AG04450 (cell line): Measurements from ENCODE around the gene MFAP5. TPM values are rescaled to one million over a fixed set of nuclear protein-coding genes. Genes with fewer than 3 reads are reported as not detected.

Experiments used
- CTCF ChIA-PET: fragments of 300-600, 350-600 bp; formaldehyde crosslinking; extraction: SDS; loops from one replicate; lab custom pipeline; 2022; ENCODE audit warnings: antibody characterized with exemption, inconsistent platforms; lab: Charles Lee
- POLR2A ChIA-PET: fragments of 350-600 bp; formaldehyde crosslinking; extraction: SDS; loops from one replicate; lab custom pipeline; 2021; ENCODE audit warnings: antibody characterized with exemption, inconsistent platforms; lab: Yijun Ruan, JAX
- DNase-seq: peaks from one replicate; pipeline ENCODE4 v3.0.0-alpha.2; 2011; ENCODE audit warnings: low read depth, low spot score
- H3K27ac ChIP-seq: one replicate; pipeline ENCODE4 v1.5.1; 2012; ENCODE audit warnings: low read depth, low read length, control low read depth
- H3K27me3 ChIP-seq: one replicate; pipeline ENCODE4 v1.6.0; 2012; ENCODE audit warnings: low read length; ENCODE audit not compliant: control insufficient read depth, insufficient read depth
- H3K4me3 ChIP-seq: 2 replicates; pipeline ENCODE4 v1.5.1; 2011; ENCODE audit warnings: mild to moderate bottlenecking, low read depth, low read length, control low read depth
- H3K9me3 ChIP-seq: 2 replicates; pipeline ENCODE4 v1.5.1; 2012; ENCODE audit warnings: low read length; ENCODE audit not compliant: control insufficient read depth, insufficient read depth
- CTCF ChIP-seq: IDR thresholded peaks from 2 replicates; pipeline ENCODE4 v1.5.1; 2011; ENCODE audit warnings: low read depth, low read length, control low read depth, inconsistent platforms
- polyA plus RNA-seq: library from polyadenylated mRNA; depleted of rRNA; stranded (reverse); fragments of >200 nt; gene quantifications from 2 replicates; pipeline ENCODE4 v1.2.3, GENCODE V29; 2011

MFAP5 gene
- polyA plus RNA-seq, 1 experiment, result 0.60 TPM

- no peaks in the 10 kb centered on the region for H3K27me3 ChIP-seq
- no peak for TF ChIP-seq CTCF
- no peak for DNase-seq
- no peaks in the 10 kb centered on the region for H3K9me3 ChIP-seq
- H3K27ac ChIP-seq, result no peak overlapping the region
- ChIA-PET POLR2A (no interaction called here), CTCF (no interaction called here)
- peak overlapping the region; percentile 82 for H3K4me3 ChIP-seq
Observed at GRCh38 chr12:8698879-8699278, 36.3 kb upstream of the MFAP5 start.

DNA sequence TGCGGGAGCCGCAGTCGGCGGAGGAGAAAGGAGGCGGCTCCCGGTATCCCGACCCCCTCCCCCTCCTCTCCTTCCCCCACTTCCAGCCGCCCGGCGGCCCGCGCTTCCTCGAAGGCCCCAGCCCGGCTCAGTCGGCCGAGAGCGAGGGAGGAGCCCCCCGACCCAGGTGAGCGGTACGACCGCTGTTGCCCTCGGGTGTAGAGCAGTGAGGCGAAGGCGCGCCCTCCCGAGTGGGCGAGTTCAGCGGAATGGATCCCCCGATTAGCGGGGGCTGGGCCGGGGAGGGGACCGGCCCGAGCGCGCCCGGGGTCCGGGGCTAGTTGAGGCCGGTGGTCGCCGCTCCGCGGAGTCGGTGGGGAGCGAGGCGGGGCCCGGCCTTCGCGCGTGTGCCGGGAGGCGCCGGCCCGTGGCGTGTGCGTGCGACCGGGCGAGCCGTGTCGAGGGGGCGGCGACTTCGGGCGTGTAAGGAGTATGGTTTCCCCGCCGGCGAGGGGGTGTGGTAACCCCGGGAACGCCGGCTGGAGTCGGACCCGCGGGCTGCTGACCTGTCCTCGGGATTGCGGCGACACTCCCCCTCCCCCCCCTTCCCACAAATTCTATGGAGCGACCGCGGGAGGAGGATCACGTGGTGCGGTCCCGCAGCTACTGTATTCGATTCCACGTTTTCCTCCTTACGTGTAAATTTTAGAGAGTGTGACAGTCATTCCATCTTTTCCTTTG, 35.7 kb upstream of the MFAP5 start:
- CTCF ChIA-PET, result interaction anchor here (0.7 kb wide), 3 partner anchors 192 to 215 kb away, joined by 3 to 5 read pairs (median 4); no protein-coding TSS in a partner anchor

GRCh38 chr12:8697476-8698131, 35.0 kb upstream of the MFAP5 start, which contains the start of gene RIMKLB:
Gene RIMKLB (plus strand): TSS chr12:8697991. CDS start chr12:8713867, 15,876 bp downstream.
- H3K27me3 ChIP-seq, result no peaks in the 10 kb centered on the region
- peak within 1 kb of the TSS; percentile 33 for H3K27ac ChIP-seq
- TF ChIP-seq CTCF, result no peak
- CTCF ChIA-PET, result interaction anchor here (0.7 kb wide), 3 partner anchors 193 to 216 kb away, joined by 3 to 5 read pairs (median 4); no protein-coding TSS in a partner anchor
- POLR2A ChIA-PET, result interaction anchor here (0.9 kb wide), 1 partner anchor 38 kb away, joined by 3 read pairs; no protein-coding TSS in a partner anchor
- DNase-seq, result no peak
- peak within 1 kb of the TSS; percentile 82 for H3K4me3 ChIP-seq
- H3K9me3 ChIP-seq, result no peaks in the 10 kb centered on the region

More for the DNA sequence above, 35.7 kb upstream of the MFAP5 start:
- Histone ChIP-seq H3K9me3 (no peaks in the 10 kb centered on the region), H3K27me3 (no peaks in the 10 kb centered on the region), H3K27ac (peak overlapping the region; percentile 33), H3K4me3 (peak overlapping the region; percentile 82)
- TF ChIP-seq CTCF, result no peak
- POLR2A ChIA-PET, result interaction anchor here (0.9 kb wide), 1 partner anchor 37 kb away, joined by 3 read pairs; no protein-coding TSS in a partner anchor
- no peak for DNase-seq

DNA sequence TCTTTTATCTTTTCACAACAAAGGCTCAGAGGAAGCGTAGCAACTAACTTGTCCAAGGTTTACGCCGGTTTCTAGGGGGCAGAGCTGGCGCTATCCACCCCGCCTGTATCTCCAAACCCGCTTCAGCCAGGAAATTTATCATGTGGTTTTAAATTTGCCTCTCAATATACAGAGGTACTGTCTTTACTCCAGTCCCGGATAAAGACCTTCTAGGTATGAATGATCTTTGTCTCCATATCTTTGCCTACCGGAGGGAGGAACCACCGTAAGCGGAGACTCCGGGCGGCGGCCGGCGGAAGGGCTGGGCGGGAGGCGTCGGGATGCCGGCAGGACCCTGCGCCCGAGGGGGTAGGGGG, 34.5 kb upstream of the MFAP5 start:
- no peak for TF ChIP-seq CTCF
- ChIA-PET CTCF (no interaction called here), POLR2A (interaction anchor here (0.9 kb wide), 1 partner anchor 38 kb away, joined by 3 read pairs; no protein-coding TSS in a partner anchor)
- H3K27me3 ChIP-seq, result no peaks in the 10 kb centered on the region
- DNase-seq, result no peak
- no peaks in the 10 kb centered on the region for H3K9me3 ChIP-seq
- peak overlapping the region; percentile 70 for H3K4me3 ChIP-seq
- H3K27ac ChIP-seq, result no peak overlapping the region
